Mesothelial cell of epicardium (in vitro differentiated cells): ENCODE data around the gene PSD4. TPM values are rescaled to one million over a fixed set of nuclear protein-coding genes. Genes with fewer than 3 reads are reported as not detected.

Experiments used
- DNase-seq, 2 experiments: peaks; one replicate each; pipeline ENCODE4 v3.0.0; 2021; ENCODE audit warnings: low spot score in 2 of 2; ENCODE audit not compliant: unreplicated experiment in 2 of 2
- H3K27ac Mint-ChIP-seq: 2 replicates; pipeline ENCODE4 v1.8.0; 2021; ENCODE audit warnings: mixed read lengths
- H3K27me3 Mint-ChIP-seq: 2 replicates; pipeline ENCODE4 v1.8.0; 2021; ENCODE audit warnings: low read depth, mixed read lengths
- H3K36me3 Mint-ChIP-seq: 2 replicates; pipeline ENCODE4 v1.8.0; 2021; ENCODE audit warnings: mixed read lengths
- H3K4me1 Mint-ChIP-seq: 2 replicates; pipeline ENCODE4 v1.8.0; 2021; ENCODE audit warnings: mixed read lengths
- H3K4me3 Mint-ChIP-seq: 2 replicates; pipeline ENCODE4 v1.8.0; 2021; ENCODE audit warnings: mild to moderate bottlenecking, moderate library complexity, mixed read lengths
- H3K9me3 Mint-ChIP-seq: 2 replicates; pipeline ENCODE4 v1.8.0; 2021; ENCODE audit warnings: mixed read lengths
- CTCF ChIP-seq: fragments of 200-600 bp; sonication (generic); IDR thresholded peaks from one replicate; pipeline ENCODE4 v1.5.0; 2021; ENCODE audit warnings: antibody characterized with exemption; ENCODE audit not compliant: unreplicated experiment
- total RNA-seq: library from RNA; stranded (reverse); gene quantifications from 3 replicates; pipeline ENCODE4 v1.2.1, GENCODE V29; 2021

The PSD4 gene
- total RNA-seq, 1 donor from 2014 or later, result 20.1 TPM

- Mint-ChIP-seq H3K36me3 (no peaks in the 10 kb centered on the region), H3K9me3 (no peaks in the 10 kb centered on the region), H3K27ac (peak overlapping the region; percentile 8), H3K4me1 (peaks cover 12% of the 10 kb centered on the region), H3K27me3 (peaks cover 4% of the 10 kb centered on the region), H3K4me3 (no peak overlapping the region)
- no peak for DNase-seq
- no peak for TF ChIP-seq CTCF
These were observed 71.5 kb downstream of the PSD4 start for GRCh38 chr2:113245276-113245711.

GRCh38 chr2:113246606-113247005, 72.8 kb downstream of the PSD4 start:
- Mint-ChIP-seq H3K27me3 (peaks cover 4% of the 10 kb centered on the region), H3K4me3 (no peak overlapping the region), H3K4me1 (peaks cover 4% of the 10 kb centered on the region), H3K9me3 (no peaks in the 10 kb centered on the region), H3K36me3 (no peaks in the 10 kb centered on the region), H3K27ac (no peak overlapping the region)
- TF ChIP-seq CTCF, result no peak
- no peak for DNase-seq

- Mint-ChIP-seq H3K27ac (no peak overlapping the region), H3K36me3 (no peaks in the 10 kb centered on the region), H3K4me1 (peaks cover 4% of the 10 kb centered on the region), H3K9me3 (no peaks in the 10 kb centered on the region), H3K4me3 (no peak overlapping the region), H3K27me3 (peaks cover 17% of the 10 kb centered on the region)
- peak; percentile 46 to 84 for DNase-seq
- peak; percentile 90 for TF ChIP-seq CTCF
These were observed 75.4 kb downstream of the PSD4 start for GRCh38 chr2:113248997-113249770.

GRCh38 chr2:113251118-113251517, 77.3 kb downstream of the PSD4 start:
- H3K27ac Mint-ChIP-seq, result no peak overlapping the region
- no peaks in the 10 kb centered on the region for H3K9me3 Mint-ChIP-seq
- no peak for DNase-seq
- no peaks in the 10 kb centered on the region for H3K4me1 Mint-ChIP-seq
- H3K36me3 Mint-ChIP-seq, result no peaks in the 10 kb centered on the region
- H3K27me3 Mint-ChIP-seq, result peaks cover 35% of the 10 kb centered on the region
- TF ChIP-seq CTCF, result no peak
- no peak overlapping the region for H3K4me3 Mint-ChIP-seq

GRCh38 chr2:113252047-113252590, 78.3 kb downstream of the PSD4 start:
- H3K9me3 Mint-ChIP-seq, result no peaks in the 10 kb centered on the region
- no peak for TF ChIP-seq CTCF
- H3K36me3 Mint-ChIP-seq, result no peaks in the 10 kb centered on the region
- H3K27ac Mint-ChIP-seq, result no peak overlapping the region
- H3K4me3 Mint-ChIP-seq, result no peak overlapping the region
- peaks cover 43% of the 10 kb centered on the region for H3K27me3 Mint-ChIP-seq
- no peak for DNase-seq
- H3K4me1 Mint-ChIP-seq, result no peaks in the 10 kb centered on the region
